Transverse colon (tissue), 3 donors: ENCODE data around the gene ACAD8.

ENCODE experiments used
- CTCF ChIP-seq, 5 experiments: fragments of 200-600 bp in 3 of 5; fragments of 450-650 bp in 2 of 5; sonication (generic) in 3 of 5; IDR thresholded peaks; 1 replicate in 2 of 5; 2 replicates in 3 of 5; pipeline ENCODE4 v1.5.1; 2016 to 2017; ENCODE audit warnings: antibody characterized with exemption in 5 of 5, inconsistent platforms in 3 of 5, mild to moderate bottlenecking in 2 of 5, moderate library complexity in 1 of 5
- POLR2A ChIP-seq: fragments of 450-650 bp; IDR thresholded peaks from one replicate; pipeline ENCODE4 v1.6.1; 2016; ENCODE audit warnings: antibody characterized with exemption, mild to moderate bottlenecking, moderate library complexity

- peak; percentile 74 for TF ChIP-seq POLR2A
- peak; percentile 30 to 66 (median 48) for TF ChIP-seq CTCF (IDR thresholded peaks at IDR 0.05)
These were observed at the start of gene ACAD8, which contains the start of gene THYN1 for GRCh38 chr11:134253188-134253993.
